EL (cell line): ENCODE results near the gene IL21R.
"Not testable (repeated sequence)": the region's sequence is repeated elsewhere in the genome, so short reads cannot be mapped to it uniquely, and the experiment has no call there.

Experiments
- DNase-seq: peaks from one replicate; pipeline ENCODE4 v3.0.0-alpha.2; 2016

The IL21R gene

DNA sequence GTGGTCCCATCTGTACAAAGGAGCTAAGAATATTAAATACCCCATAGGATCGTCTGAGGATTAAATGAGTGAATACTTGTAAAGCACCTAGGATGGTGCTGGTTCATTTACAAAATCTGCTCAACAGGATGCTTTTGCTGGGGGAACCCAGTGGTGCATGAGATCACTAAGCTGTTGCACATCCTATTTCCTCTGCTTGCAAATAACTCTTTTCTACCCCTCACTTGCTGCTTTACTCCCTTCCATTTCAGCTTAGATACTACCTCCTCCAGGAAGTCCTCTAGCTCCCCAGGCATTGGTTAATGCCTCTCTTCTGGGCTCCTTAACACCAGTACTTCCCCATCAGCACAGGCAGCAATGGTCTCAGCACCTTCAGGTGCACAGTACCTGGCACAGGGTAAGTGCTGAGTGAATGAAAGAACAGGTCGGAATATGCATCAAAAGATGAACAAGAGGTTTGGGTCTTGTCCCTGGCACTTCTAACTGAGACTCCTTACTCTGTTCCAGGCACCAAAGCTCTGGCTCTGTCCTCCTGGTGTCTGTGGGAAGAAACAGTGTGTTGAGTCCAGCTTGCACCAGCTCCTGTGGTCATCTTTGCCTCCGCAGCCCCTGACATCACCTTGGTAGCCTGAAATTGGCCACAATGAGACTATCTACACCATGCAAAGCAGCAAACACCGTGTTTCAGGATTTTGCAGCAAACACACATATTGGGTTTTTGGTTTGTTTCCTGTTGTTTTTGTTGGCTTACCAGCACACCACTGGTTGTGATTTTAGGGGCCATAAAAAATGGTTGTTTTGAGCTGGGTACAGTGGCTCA, 24.1 kb upstream of the IL21R start:
- DNase-seq = no peak

DNA sequence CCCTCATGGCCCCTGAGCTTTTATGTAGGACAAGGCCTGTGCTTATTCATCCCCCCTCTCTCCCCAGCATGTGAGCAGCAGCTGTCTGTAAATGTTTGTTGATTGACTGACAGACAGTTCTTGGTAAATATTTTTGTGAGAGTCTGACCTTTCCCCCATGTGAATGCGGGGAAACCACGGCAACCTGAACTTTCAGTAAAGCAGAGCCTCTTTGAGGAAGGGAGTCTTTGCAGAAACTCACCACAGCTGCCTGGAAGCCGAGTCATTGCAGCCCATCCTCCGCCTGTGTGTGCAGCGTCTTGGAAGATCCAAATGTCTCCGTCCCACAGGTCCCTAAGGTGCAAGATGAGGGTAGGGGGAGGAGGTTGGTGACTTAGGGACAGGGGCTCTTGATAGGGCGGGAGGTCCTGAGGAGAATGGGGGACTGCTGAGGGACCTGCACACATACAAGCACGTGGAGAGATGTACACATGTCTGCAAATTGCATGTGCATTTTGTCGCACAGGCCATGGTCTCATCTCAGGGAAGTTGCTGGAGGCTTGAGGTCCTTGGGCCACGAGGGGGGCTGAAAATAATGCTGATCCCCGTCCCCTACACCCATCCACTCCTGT, 23.0 kb upstream of the IL21R start:
- DNase-seq = no peak

DNA sequence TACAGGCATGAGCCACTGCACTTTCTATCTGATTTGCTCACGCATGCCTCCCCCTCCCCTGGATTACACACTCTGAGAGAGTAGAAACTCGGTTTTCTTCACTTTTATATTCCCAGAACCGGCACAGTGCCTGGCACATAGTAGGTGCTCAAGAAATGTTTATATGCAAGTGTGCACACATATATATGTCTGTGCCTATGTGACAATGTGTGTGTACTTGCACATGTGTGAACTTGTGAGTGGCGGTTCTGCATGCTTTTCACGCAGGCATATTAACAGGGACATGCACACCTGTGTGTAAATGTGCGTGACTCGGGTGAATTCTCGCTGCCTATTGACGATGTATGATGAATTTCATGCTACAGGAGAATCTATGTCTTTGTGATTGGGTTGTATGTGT, 22.1 kb upstream of the IL21R start:
- no peak for DNase-seq

DNA sequence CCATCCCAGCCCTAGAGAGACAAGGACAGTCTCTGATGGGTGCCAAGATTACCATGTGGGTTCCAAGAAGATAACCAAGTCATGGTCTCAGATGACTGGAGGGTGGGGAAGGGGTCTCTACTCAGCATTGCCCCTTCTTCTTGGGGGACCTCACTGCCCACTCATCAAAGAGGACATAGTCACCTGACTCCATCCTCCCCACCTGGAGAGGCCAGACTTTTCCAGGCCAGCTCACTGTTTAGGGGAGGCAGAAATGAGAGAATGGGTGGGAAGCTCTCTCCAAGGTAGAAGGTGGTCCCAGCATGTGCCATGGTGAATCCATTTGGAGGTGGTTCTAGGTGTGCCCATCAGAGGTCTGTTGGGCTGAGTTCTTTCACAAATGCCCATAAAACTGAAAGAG, 20.7 kb upstream of the IL21R start:
- DNase-seq = no peak

DNA sequence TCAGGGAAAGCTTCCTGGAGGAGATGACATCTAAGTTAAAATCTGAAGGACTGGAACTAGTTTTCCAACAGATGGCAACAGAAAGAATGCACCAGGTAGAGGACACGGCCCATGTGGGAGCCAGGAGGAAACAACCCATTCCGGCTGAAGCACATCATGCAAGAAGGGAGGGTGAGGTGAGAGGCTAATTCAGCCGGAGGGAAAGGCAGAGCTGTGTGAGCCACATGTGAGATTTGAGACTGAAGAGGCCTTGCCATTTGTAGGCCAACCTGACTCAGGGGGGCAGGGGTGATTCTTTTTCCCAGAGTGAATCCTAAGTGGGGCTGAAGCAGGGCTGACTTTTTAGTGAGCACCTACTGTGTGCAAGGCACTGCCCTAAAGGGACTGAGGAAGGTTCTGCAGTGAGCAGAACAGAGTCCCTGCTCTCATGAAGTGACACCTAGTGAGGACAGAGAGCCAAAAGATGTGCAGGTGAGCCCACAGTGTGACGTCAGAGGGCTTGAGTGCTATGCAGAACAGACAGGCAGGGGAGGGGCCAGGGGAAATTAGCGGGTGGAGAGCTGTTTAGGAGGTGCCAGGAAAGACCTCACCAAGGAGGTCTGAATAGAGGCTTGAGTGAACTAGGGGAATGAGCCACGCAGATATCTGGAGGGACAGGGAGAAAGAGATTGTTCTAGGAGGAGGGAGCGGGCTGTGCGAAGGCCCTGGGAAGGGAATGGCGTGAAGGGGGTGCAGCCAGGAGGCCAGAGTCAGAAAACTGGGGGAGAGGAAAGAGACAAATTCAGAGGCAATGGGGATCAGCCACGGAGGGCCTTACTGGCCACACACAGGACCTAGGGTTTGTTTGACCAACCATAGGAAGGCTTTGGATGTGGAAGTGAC, 19.8 kb upstream of the IL21R start:
- no peak for DNase-seq

DNA sequence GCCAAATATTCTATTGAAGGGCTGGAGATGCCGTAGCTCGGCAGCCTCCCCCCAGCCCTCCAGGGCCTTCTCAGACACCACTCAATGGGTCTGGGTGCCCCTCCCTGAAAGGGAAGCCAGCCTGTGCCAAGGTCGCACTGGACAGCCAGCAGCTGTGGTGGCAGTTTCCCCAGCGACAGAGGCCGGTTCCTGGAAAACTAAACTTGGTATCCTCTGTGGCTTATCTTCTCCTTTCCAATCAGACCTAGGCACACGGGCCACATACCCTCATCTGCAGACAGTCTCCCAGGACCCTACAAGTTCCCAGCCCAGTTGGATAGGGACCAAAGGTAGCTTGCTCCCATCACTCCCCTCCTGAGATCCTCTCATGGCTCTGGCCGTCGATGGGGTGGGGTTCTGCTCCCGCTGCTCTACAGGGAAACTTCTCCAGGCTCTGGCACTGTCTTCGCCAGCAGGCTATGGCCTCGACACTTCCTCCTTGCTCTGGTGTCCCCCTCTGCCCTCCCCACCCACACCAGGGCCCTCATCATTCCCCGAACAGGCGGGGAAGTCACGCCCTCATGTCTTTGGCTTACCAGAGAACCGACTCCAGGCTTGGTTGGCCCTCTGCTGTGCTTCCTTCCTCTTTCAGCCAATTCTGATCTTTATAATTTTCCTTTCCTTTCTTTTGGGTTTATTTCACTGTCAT, 18.3 kb upstream of the IL21R start:
- DNase-seq = no peak

DNA sequence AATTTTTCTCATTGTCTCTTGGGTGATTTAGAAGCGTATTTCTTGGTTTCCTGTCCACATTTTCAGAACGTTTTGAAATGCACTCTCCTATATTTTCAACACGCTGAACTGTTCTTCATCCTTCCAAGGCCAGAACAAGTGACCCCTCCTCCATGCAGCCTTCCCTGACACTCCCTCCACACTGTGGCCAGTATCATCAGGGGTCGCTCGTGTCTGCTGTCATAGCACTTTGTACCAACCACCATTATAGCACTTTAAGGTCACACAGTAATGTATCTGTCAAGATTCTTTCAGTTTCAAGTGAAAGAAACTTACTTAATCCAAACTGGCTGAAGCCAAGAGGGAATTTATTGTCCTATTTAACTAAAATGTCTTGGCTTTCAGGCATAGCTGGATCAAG, 17.5 kb upstream of the IL21R start:
- DNase-seq = no peak

DNA sequence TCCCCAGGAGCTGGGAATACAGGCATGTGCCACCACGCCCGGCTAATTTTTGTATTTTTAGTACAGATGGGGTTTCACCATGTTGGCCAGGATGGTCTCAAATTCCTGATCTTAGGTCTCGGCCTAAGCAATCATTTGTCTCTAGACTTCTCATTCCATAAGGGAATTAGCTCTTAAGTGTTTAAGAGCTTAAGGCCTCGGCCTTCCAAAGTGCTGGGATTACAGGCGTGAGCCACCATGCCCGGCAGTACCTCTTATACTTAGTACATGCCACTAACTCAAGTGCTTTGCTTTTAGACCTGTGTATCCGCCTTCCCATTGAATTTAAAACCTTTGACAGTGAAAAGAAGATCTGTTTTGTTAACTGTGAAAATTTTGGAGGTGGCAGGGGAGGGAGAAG, 16.6 kb upstream of the IL21R start:
- DNase-seq = no peak

DNA sequence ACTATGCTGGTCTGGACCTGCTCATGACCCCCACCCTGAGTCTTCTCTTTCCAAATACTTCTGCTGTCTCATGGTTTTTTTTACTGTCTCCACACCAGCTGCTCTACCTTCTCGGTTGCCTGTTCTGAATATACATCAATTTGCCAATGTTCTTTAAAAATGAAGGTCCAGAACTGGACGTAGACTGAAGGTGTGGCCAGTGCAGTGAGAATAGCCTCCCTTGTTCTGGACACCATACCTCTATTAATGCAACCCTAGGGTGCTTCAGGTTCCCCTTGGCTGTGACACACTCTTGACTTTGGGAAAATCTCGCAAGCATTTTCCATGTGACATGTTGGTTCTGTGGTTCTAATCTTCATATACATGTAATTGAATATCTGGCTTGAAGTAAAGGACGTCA, 15.3 kb upstream of the IL21R start:
- no peak for DNase-seq

DNA sequence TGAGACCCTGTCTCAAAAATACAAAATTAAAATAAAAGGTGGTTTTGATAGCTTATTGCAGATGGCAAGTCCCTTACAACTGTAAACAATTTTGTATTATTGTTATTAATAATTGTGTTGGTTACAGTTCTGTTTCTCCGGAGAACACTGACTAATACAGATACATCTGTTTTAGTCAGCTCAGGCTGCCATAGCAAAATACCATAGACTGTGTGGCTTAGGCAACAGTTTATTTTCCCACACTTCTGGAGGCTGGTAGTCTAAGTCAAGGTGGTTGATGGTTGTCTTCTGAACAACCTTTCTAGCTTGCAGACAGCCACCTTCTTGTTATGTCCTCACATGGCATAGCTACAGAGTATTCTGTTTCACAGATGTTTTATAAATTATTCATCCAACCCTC, 14.2 kb upstream of the IL21R start:
- no peak for DNase-seq

DNA sequence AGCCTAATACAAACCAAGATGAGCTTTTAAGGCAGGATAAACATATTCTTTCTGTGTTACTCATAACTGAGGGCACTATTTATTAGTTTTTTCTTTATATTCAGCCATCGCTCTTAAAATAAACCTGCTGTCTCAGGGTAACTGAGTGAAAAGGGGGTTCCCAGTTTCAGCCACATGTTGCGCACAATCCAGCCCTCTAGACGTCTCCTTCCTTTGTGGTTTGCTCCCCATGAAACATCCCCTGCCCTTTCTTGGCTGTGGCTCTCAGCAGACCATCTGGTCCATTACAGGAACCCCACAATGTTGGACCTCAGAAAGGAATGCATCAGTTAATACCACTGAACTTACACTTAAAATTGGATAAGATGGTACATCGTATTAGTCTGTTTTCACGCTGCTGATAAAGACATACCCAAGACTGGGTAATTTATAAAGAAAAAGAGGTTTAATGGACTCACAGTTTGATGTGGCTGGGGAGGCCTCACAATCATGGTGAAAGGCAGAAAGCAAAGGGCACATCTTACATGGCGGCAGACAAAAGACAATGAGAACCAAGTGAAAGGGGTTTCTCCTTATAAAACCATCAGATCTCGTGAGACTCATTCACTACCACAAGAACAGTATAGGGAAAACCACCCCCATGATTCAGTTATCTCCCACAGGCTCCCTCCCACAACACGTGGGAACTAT, 12.6 kb upstream of the IL21R start:
- no peak for DNase-seq

DNA sequence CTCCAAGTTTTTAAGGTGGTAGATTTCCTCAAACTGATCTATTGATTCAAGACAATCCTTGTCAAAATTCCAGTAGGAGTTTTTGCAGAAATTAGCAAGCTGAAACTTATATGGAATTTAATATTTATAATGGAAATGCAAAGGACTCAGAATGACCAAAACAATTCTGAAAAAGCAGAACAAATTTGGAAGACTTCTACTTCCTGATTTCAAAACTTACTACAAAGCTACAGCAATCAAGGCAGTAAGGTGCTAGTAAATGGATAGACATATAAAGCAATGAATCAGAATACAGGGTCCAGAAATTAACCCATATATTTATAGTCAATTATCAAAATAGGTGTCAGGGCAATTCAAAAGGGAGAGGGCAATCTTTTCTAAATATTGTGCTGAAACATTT, 11.8 kb upstream of the IL21R start:
- no peak for DNase-seq

DNA sequence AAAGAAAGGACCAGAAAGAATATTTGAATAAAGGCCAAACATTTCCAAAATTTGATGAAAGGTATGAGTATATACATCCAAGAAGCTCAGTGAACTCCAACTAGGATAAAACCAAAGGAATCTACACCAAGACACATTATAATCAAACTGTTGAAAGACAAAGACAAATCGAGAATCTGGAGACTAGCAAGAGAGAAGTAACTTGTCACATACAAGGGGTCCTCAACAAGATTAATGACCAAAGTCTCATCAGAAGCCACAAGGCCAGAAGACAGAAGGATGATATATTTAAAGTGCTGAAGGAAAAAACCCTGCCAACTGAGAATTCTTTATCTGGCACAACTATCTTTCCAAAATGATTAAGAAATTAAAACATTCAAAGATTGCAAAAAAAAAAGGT, 9.3 kb upstream of the IL21R start:
- no peak for DNase-seq

DNA sequence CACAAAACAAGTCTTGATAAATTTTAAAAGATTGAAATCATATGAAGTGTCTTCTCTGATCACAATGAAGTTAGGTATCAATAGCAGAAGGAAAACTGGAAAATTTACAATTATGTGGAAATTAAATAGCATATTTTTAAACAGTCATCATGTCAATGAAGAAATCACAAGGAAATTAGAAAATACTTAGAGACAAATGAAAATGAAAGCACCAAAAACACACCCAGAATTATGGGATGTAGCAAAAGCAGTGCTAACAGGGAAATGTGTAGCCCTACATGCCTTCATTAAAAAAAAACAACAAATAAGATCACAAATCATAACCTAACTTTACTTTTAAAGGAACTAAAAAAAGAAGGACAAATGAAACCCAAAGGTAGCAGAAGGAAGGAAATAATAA, 7.5 kb upstream of the IL21R start:
- no peak for DNase-seq

DNA sequence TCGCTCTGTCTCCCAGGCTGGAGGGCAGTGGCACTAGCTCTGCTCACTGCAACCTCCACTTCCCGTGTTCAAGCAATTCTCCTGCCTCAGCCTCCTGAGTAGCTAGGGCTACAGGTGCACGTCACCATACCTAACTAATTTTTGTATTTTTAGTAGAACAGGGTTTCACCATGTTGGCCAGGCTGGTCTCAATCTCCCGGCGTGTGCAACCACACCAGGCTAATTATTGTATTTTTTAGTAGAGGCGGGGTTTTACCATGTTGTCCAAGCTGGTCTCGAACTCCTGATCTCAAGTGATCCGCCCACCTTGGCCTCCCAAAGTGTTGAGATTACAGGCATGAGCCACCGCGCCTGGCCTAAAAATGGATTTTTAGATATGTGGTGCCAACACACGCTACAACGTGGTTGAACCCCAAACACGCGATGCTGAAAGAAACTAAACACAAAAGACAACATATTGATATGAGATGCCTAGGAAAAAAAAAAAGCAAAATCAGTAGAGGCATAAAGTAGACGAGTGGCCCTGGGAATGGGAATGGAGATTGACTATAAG, 3.6 kb upstream of the IL21R start:
- DNase-seq = not testable (repeated sequence)

DNA sequence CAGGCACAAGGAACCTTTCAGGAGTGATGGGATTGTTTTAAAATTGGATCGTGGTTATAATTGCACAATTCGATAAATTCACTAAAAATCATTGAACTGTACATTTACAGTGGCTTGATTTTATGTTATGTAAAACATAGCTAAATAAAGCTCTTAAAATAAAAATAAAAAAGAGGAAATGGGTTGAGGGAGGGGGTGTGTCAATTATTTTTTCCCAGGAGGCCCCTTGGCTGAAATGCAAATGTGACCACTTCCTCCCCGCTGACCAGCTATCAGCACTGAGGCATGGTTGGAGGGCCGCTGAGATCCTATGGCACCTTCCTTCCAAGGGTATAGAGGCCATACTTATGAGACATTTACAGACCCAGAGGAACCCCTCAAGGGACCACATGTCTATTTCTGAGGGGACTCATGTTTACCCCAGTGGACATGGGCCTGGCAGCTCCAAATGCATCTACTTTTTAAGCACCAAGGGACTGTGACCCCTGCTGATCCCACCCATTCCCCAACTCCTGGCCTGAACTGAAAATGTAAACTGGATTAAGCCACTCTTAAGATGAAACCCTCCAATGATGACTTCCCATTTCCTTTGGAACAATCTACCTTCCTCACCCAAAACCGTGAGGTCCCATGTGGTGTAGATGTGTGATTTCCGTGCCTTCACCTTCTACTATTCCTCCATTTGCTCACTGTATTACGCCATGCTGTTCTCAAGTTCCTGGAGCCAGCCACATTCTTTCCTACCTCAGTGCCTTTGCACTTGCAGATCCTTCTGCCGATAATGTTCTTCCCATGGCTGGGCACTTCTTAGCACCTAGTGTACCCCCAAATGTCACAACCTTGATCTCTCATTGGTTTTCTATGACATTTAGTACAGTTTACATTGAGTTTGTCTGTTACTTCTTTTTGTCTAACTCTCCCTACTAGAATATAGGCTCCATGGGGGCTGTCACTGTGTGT, 2.8 kb upstream of the IL21R start:
- DNase-seq = no peak

DNA sequence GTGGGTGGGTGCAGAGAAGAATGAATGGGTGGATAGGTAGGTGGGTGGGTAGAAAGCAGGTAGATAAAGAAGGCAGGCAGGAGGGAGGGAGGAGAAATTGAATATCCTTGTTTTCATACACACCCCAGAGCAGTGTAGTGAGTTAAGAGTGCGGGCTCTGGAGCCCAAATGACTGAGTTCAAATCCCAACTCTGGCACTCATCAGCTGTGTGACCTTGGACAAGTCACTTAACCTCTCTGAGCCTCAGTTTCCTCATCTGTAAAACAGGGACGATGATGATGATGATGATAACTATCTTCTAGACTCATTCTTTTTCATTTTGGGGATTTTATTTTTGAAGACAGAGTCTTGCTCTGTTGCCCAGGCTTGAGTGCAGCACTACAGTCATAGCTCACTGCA, 2.0 kb upstream of the IL21R start:
- no peak for DNase-seq

DNA sequence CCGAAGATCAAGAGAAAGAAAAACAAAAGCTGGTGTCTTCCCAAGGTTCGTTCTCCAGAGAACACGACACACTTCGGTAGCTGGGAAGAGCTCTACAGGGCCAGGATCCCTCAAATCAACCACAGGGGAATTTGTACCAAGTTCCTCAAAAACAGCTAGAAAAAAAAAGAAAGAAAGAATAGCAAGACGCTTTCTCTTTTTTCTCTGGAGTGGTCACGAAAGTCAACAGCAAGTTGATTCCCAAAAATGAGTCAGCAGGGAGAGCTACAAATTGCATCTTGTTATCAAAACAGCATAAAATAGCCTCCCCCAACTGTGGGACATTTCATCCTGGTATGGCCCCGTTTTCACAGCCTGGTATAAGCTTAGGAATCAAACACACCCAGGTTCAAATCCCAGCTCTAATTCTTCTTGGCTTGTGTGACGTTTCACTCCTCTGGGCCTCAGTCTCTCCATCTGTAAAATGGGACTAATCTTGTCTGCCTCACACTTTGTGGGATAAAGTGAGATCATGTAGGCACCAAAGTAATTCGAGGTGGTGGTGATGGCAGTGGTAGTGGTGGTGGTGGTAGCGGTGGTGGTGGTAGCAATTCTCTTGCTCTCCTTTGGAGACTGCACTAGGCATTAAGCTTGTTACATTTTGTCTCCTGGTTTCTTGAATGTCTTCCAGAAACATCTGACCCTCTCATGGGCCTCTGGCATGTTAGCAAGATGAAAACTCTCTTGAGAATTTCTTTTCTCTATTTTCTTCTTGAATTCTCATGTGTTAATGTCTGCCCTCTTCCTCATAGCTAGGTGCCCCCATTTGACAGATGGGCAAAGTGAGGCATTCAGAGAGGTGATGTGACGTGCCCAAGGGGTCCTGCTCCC, 988 bp upstream of the IL21R start:
- peak; percentile 22 for DNase-seq

DNA sequence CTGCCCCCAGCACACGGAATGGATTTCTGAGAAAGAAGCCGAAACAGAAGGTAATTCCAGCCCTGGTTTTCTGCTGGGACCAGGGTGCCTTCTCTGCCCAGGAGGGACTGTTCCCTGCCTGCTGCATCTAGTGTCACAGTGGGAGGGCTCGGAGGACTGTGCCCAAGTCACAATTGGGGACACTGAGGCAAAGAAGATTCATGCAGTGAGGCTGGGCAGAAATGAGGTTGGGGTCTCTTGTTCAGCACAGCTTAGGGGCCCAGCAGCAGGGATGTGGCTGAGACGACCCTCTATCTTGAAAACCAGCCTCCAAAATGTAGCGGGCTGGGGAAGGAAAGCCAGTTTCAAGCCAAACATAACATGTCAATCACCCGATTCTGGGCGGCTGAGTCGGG, 592 bp downstream of the IL21R start:
- DNase-seq = no peak

DNA sequence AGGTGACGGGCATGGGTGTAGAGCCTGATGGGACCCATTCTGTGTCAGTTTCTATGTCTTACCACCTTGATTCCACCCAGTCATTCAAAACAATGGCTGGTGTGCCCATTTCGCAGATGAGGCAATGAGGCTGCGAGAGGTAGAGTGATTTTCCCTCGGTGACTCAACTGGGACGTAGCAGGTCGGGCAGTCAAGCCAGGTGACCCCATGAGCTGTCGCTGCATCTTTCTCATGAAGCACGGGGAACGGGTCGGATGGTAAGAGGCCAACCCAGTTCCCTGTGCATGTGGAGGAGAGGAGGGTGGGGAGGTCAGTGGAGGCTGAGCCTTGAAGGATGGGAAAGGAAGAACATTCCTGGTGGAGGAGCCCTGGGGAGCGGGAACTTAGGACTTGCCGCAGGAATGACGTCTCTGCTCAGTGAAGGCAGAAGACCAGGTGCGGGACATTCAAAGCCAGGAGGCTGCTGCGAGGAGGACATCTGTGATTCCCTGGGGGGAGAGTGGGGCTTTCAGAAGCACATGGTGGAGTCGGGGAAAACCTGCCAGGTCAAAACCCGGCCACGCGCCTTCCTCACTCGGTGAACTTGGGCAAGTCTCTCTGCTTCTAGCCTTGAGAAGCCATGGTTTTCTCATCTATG, 1.1 kb downstream of the IL21R start:
- DNase-seq = no peak
